ENCODE measurements around the gene PLXNB1.
A peak's percentile ranks its signal among the peaks of the same experiment; 100 is the strongest.

The PLXNB1 gene

DNA sequence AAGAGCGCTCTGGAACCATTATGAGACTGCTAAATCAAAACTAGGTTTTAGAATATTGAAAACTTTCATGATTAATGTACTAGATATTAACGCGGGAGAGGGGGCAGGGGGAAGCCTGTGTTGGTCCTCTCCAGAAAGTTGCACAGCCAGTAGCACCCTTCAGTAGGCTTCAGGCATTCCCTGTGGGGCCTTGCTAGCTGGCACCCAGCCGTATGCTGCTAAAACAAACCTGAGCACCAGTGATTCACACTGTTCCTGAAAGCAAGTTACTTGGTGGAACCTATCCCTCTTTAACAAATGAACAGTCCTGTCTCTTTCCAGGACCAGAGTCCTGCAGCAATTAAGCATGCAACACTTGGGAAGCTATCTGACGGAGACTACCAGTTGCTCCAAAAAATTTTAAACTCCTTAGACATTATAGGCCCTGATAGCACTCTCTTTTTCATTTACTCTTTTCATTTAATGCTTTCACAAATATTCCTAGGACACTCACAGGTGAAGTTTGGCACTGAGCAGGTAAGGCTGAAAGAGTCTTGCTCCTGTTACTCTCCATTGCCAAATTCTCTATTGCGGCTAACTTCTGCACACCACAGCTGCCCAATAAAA, 15.5 kb upstream of the PLXNB1 start:
- no peak for TF ChIP-seq ZFX (IDR thresholded peaks at IDR 0.05)
- TF ChIP-seq, protein P1, sequence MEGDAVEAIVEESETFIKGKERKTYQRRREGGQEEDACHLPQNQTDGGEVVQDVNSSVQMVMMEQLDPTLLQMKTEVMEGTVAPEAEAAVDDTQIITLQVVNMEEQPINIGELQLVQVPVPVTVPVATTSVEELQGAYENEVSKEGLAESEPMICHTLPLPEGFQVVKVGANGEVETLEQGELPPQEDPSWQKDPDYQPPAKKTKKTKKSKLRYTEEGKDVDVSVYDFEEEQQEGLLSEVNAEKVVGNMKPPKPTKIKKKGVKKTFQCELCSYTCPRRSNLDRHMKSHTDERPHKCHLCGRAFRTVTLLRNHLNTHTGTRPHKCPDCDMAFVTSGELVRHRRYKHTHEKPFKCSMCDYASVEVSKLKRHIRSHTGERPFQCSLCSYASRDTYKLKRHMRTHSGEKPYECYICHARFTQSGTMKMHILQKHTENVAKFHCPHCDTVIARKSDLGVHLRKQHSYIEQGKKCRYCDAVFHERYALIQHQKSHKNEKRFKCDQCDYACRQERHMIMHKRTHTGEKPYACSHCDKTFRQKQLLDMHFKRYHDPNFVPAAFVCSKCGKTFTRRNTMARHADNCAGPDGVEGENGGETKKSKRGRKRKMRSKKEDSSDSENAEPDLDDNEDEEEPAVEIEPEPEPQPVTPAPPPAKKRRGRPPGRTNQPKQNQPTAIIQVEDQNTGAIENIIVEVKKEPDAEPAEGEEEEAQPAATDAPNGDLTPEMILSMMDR (conservative IDR thresholded peaks at IDR 0.05): no peak
- H3K27ac ChIP-seq: peak overlapping the region; percentile 90

DNA sequence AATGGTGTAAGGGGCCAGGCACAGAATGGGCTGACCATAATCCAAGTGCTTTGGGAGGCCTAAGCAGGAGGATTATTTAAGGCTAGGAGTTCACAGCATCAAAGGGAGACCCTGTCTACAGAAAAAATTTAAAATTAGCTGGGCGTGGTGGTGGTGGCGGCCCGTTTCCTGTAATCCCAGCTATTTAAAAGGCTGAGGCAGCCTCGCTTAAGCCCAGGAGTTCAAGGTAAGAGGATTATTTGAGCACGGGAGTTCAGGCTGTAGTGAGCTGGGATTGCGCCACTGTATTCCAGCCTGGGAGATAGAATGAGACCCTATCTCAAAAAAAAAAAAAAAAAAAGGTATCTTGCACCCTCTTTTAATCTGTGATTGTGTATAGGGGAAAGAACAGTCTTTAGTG, 12.1 kb upstream of the PLXNB1 start:
- TF ChIP-seq, protein P1 (conservative IDR thresholded peaks at IDR 0.05): no peak
- TF ChIP-seq ZFX (IDR thresholded peaks at IDR 0.05): no peak
- H3K27ac ChIP-seq: no peak overlapping the region

DNA sequence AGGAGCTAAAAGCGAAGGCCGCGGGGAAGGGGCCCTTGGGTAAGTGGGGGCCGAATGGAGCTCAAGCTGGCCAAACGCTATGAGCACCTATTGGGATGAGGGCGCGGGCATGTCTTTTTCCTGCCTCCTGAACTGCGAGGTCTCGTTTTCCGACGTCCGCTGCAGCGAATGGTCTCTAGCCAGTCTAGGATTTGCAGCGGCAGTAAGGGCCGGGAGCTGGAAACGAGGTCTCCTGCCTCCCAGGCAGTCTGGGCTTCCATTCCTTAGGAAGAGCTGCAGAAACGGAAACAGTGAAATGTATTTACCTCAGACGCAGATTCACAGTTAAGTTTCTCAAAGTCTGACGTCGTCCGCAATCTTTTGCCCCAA, 10.7 kb upstream of the PLXNB1 start:
- TF ChIP-seq, protein P1 (conservative IDR thresholded peaks at IDR 0.05): no peak
- TF ChIP-seq ZFX (IDR thresholded peaks at IDR 0.05): no peak
- peak overlapping the region; percentile 90 for H3K27ac ChIP-seq

DNA sequence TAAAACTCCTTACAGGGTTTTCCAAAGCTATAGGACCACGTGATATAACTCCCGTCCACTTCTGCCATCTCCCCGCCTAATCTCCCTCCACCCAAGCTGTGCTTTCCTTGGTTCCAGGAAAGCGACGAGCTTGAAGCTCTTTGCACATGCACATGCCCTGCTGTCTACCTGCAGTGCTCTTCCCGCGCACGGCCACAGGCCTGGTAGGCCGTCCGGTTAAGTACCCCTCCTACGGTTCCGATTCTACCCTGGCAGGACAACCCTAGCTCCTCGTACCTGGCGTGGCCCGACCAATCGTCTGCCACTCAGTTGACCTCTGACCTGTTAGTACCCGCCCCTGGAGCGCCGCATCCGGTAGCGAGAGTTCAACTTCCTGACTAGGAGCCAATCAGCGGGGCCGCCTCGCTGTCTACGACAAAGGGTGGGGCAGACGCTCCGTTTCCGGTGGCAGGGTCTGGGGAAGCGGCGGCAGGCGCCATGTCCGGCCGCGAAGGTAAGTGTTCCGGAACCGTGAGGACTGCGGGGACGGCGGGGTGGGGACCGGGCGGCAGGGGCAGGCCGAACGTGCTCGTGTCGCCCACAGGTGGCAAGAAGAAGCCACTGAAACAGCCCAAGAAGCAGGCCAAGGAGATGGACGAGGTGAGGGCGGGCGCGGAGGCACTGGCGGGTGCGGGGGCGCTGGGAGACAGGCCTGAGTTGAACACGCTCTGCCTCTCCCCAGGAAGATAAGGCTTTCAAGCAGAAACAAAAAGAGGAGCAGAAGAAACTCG, 10.1 kb upstream of the PLXNB1 start, which contains the start of the genes CCDC51 and TMA7:
Gene CCDC51, minus strand, starts transcription at position 300 of the 770 bp plus-strand sequence. CDS start 4,991 bp downstream, outside the sequence.
Gene TMA7, plus strand, starts transcription at position 438 of the 770 bp plus-strand sequence. Its CDS starts 40 bp downstream, at position 478.
- TF ChIP-seq, protein P1 (conservative IDR thresholded peaks at IDR 0.05): no peak
- TF ChIP-seq ZFX (IDR thresholded peaks at IDR 0.05): peak; percentile 38; the same call in 1 of the 2 replicates
- peak within 1 kb of the TSS; percentile 90 for H3K27ac ChIP-seq

DNA sequence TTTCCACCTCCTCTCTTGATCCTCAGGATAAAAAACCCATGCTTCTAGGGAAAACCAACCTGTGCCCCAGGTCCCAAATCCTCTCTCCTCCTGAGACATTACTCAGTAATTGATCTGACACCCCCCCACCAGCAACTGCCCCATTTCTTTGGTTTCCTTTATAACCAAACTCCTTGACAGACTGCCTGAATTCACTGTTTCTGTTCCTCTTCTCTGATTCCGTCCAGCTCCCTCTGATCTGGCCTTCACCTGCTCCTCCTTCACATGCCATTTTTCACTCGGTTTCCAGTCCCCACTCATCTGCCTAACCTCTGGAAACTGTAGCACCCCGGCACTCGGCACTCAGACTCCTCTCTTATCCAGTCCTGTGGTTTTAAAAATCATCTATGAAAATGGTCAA, 7.9 kb upstream of the PLXNB1 start:
- H3K27ac ChIP-seq: no peak overlapping the region
- TF ChIP-seq, protein P1 (conservative IDR thresholded peaks at IDR 0.05): no peak
- TF ChIP-seq ZFX (IDR thresholded peaks at IDR 0.05): no peak

DNA sequence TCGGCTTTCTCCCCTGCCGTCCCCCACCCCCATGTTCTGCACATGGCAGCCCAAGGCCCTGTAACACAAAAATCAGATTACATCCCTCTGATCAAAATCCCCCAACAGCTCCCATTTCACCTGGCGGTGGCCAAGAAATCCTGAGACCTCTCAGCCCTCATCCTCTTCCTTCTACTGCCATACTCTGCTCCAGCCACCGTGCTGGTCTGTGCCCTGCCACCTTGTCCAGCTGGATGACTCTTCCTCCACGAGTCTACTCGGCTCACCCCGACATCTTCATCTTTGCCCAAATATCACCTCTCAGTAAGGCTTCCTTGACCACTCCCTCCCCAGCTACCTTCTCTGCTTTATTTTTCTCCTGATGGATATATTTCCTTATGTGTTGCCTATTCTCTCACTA, 7.0 kb upstream of the PLXNB1 start:
- no peak overlapping the region for H3K27ac ChIP-seq
- no peak for TF ChIP-seq ZFX (IDR thresholded peaks at IDR 0.05)
- TF ChIP-seq, protein P1 (conservative IDR thresholded peaks at IDR 0.05): no peak

DNA sequence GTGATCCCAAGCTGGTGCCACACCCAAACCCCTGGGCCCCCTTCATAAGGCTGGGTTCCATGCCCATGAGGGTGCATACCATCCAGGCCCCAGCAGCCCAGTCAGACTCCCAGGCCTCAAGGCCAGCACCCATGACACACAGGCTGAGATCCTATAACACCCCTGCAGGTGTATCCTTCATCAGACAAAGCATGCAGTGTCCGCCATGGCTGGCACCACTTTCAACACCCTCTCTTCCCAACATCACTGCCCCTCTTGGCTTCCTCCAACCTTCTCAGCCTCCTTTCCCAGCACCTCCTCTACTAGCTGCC, 6.5 kb upstream of the PLXNB1 start:
- TF ChIP-seq, protein P1 (conservative IDR thresholded peaks at IDR 0.05): 0 out of 2 replicates have a peak, but pooled peaks have one; percentile 9
- TF ChIP-seq ZFX (IDR thresholded peaks at IDR 0.05): no peak
- H3K27ac ChIP-seq: no peak overlapping the region

Data from C4-2B (cell line).